Sigmoid colon (tissue), 4 donors: ENCODE measurements around the gene ANKLE1.

Experiments
- EP300 ChIP-seq, 4 donors: sonication (generic); formaldehyde crosslinking; IDR thresholded peaks; one replicate each; pipeline ENCODE4 v1.6.1; 2017; ENCODE audit warnings: antibody characterized with exemption in 4 of 4
- POLR2A ChIP-seq, 2 donors: fragments of 450-650 bp; IDR thresholded peaks; one replicate each; pipeline ENCODE4 v1.6.1; 2016; ENCODE audit warnings: antibody characterized with exemption in 2 of 2, mild to moderate bottlenecking in 2 of 2, moderate library complexity in 2 of 2
- POLR2AphosphoS5 ChIP-seq, 4 donors: sonication (generic); formaldehyde crosslinking; IDR thresholded peaks; one replicate each; pipeline ENCODE4 v1.6.1; 2017; ENCODE audit warnings: antibody characterized with exemption in 4 of 4
- TF ChIP-seq, protein P1 (sequence below), 4 experiments: fragments of 450-650 bp in 3 of 4; fragments of 200-600 bp in 1 of 4; IDR thresholded peaks; one replicate each; pipeline ENCODE4 v1.5.1; 2016 to 2019; ENCODE audit warnings: antibody characterized with exemption in 4 of 4, mild to moderate bottlenecking in 3 of 4, moderate library complexity in 2 of 4

DNA sequence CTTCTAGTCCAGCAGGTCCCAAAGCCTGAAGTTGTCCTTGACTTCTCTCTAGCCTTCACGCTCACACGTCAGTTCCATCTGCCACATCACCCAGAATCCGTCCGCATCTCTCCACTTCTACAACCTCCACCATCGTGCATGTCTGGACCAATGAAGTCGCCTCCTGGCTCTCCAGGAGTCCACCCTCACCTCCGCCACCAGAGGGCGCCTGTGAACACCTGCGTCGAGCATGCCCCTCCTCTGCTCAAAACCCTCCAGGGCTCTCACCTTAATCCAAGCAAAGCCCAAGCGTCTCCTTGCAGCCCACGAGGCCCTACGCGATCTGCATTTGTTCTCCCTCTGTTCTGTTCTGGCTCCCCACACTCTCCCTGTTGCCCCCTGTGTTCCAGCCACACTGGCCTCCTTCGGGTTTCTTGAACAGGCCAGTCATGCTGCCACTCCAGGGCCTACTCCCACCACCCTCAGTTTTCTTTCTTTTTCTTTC lies 20.8 kb upstream of the ANKLE1 start:
- TF ChIP-seq POLR2A (IDR thresholded peaks at IDR 0.05) (no peak), POLR2AphosphoS5 (IDR thresholded peaks at IDR 0.05) (peak in 1 of 4 donors; percentile 10), EP300 (IDR thresholded peaks at IDR 0.05) (no peak)
- TF ChIP-seq, protein P1, sequence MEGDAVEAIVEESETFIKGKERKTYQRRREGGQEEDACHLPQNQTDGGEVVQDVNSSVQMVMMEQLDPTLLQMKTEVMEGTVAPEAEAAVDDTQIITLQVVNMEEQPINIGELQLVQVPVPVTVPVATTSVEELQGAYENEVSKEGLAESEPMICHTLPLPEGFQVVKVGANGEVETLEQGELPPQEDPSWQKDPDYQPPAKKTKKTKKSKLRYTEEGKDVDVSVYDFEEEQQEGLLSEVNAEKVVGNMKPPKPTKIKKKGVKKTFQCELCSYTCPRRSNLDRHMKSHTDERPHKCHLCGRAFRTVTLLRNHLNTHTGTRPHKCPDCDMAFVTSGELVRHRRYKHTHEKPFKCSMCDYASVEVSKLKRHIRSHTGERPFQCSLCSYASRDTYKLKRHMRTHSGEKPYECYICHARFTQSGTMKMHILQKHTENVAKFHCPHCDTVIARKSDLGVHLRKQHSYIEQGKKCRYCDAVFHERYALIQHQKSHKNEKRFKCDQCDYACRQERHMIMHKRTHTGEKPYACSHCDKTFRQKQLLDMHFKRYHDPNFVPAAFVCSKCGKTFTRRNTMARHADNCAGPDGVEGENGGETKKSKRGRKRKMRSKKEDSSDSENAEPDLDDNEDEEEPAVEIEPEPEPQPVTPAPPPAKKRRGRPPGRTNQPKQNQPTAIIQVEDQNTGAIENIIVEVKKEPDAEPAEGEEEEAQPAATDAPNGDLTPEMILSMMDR (IDR thresholded peaks at IDR 0.05): peak; percentile 79 to 87 (median 80)
